HUES48 (cell line): ENCODE data around the gene TYW1.
"Not testable (repeated sequence)": the region's sequence is repeated elsewhere in the genome, so short reads cannot be mapped to it uniquely, and the experiment has no call there.

Source experiments
- H3K27ac ChIP-seq: one replicate; pipeline ENCODE4 v1.7.0; 2013; ENCODE audit warnings: low read depth, low read length, inconsistent platforms
- H3K27me3 ChIP-seq: 2 replicates; pipeline ENCODE4 v1.6.1; 2013; ENCODE audit warnings: mild to moderate bottlenecking, low read length; ENCODE audit not compliant: control insufficient read depth, insufficient read depth
- H3K36me3 ChIP-seq: 2 replicates; pipeline ENCODE4 v1.6.1; 2013; ENCODE audit warnings: low read length; ENCODE audit not compliant: control insufficient read depth, insufficient read depth
- H3K4me1 ChIP-seq: 2 replicates; pipeline ENCODE4 v1.6.1; 2013; ENCODE audit warnings: mild to moderate bottlenecking, low read length; ENCODE audit not compliant: control insufficient read depth, insufficient read depth
- H3K4me3 ChIP-seq: 2 replicates; pipeline ENCODE4 v1.5.1; 2013; ENCODE audit warnings: mild to moderate bottlenecking, low read depth, low read length
- H3K9ac ChIP-seq: 2 replicates; pipeline ENCODE4 v1.6.1; 2013; ENCODE audit warnings: mild to moderate bottlenecking, low read depth, low read length, moderate library complexity
- H3K9me3 ChIP-seq: 2 replicates; pipeline ENCODE4 v1.6.1; 2013; ENCODE audit warnings: low read length; ENCODE audit not compliant: control insufficient read depth, insufficient read depth

The TYW1 gene

DNA sequence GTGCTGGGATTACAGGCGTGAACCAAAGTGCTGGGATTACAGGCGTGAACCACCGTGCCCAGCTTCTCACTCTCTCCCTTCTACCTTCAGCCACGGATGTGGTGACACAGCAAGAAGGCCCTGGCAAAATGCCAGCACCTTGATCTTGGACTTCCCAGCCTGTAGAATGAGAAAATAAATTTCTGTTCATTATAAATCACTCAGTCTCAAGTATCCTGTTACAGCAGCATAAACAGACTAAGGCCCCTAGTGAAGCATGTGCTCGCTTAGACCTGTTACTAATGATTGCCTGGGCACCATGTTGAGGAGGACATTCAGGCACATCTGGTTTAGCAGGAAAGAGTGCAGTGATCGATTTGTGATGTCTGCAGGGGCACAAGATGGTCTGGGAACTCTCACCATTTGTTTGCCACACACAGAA is 263.5 kb downstream of the TYW1 start:
- not testable (repeated sequence) for H3K4me1 ChIP-seq

DNA sequence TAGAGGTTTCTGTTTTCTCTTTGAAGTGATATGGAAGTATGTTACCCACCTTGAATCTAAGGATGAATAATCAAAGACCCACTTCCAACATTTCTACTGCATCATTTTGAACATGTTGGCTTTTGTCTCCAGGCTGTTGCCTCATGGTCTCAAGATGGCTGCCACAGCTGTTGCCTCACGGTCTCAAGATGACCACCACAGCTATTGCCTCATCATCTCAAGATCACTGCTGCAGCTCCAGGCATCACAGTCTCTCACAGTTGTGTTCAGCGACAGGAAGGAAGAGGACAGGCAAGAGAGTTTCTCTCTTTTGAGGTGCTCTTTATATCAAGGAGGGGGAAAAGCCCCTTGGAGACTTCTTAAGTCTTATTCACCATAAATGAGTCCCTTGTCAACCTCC is 267.4 kb downstream of the TYW1 start:
- H3K9me3 ChIP-seq, H3K9ac ChIP-seq, H3K27me3 ChIP-seq, H3K36me3 ChIP-seq, H3K27ac ChIP-seq, H3K4me1 ChIP-seq, H3K4me3 ChIP-seq: not testable (repeated sequence)

More for the DNA sequence above, 263.5 kb downstream of the TYW1 start:
- H3K4me3 ChIP-seq, H3K9me3 ChIP-seq, H3K27me3 ChIP-seq, H3K9ac ChIP-seq, H3K36me3 ChIP-seq, H3K27ac ChIP-seq: not testable (repeated sequence)

DNA sequence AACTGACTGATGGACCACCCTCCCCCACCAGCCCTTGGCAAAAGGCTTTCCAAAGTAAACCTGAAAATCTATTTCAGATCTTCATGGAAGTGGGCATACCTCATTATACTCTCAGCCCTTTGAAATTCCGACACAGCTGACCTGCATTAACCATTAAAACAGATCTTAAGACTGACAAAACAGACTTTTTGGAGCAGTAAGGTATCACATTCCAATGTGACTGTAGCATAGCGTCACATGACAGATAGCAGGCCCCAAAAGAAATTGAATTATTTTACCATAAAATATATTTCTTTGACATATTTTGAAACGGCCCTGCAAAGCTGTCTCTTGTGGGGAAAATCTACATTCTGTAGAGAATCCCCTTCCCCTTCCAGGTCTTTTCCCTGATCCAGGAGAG is 269.4 kb downstream of the TYW1 start:
- H3K4me1 ChIP-seq, H3K9ac ChIP-seq, H3K9me3 ChIP-seq, H3K36me3 ChIP-seq, H3K4me3 ChIP-seq, H3K27ac ChIP-seq, H3K27me3 ChIP-seq: not testable (repeated sequence)

DNA sequence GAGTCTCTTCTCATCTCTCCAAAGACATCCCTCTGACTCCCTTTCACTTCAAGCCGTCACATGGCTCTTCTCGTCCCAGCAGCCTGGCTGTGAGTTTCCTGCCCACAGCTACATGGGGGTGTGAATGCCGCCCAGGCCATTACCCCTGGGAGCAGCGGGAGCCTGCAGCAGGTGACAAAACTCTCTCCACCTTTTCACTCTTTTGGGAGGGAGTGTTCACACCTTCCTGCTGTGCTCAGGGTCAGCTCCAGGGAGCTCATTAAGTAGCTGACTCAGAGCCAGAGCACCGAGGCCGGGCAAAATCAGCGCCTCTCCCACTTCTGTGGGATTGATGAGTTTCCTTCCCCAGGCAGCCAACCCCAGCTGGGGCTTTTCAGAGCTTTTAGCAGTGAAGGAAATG is 271.3 kb downstream of the TYW1 start:
- no peaks in the 10 kb centered on the region for H3K27me3 ChIP-seq
- no peak overlapping the region for H3K27ac ChIP-seq
- H3K4me3 ChIP-seq, result no peak overlapping the region
- H3K36me3 ChIP-seq, result no peaks in the 10 kb centered on the region
- no peaks in the 10 kb centered on the region for H3K4me1 ChIP-seq
- H3K9ac ChIP-seq, result no peak overlapping the region
- no peaks in the 10 kb centered on the region for H3K9me3 ChIP-seq

DNA sequence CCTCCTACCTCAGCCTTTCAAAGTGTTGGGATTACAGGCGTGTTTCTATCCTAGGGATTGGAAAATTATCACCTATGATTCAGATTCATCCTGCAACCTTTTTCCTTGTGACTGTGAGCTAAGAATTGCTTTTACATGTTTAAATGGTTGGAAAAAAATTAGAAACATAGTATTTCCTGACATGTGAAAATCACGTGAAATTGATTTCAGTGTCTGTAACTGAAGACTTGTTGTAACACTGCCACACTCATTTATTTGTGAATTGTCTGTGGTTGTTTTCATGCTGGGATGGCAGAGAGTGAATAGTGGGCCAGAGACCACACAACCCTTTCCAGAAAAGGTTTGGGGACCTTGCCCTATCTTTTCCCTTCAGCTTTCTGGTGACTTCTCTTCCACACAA is 273.3 kb downstream of the TYW1 start:
- not testable (repeated sequence) for H3K27ac ChIP-seq, H3K27me3 ChIP-seq, H3K36me3 ChIP-seq, H3K4me3 ChIP-seq, H3K4me1 ChIP-seq, H3K9ac ChIP-seq, H3K9me3 ChIP-seq
